Mucosa of descending colon (tissue), 3 donors: ENCODE data around the gene C7orf57. TPM values are rescaled to one million over a fixed set of nuclear protein-coding genes. Genes with fewer than 3 reads are reported as not detected.
A peak's percentile ranks its signal among the peaks of the same experiment; 100 is the strongest.

Source experiments
- ATAC-seq: fragments of 200-7000 bp; cut with Tn5 transposase; one replicate; pipeline ENCODE4 v1.9.1; 2020; ENCODE audit warnings: mild to moderate bottlenecking, moderate library complexity
- DNase-seq, 3 donors: peaks; one replicate each; pipeline ENCODE4 v3.0.0-alpha.2; 2020
- H3K36me3 ChIP-seq: fragments of 200-600 bp; one replicate; pipeline ENCODE4 v1.8.0; 2021; ENCODE audit warnings: low read depth, mild to moderate bottlenecking
- H3K4me1 ChIP-seq: fragments of 200-600 bp; one replicate; pipeline ENCODE4 v1.8.0; 2021; ENCODE audit warnings: low read depth, mild to moderate bottlenecking
- H3K4me3 ChIP-seq: fragments of 200-600 bp; one replicate; pipeline ENCODE4 v1.8.0; 2021; ENCODE audit warnings: mild to moderate bottlenecking
- H3K9me3 ChIP-seq: fragments of 200-600 bp; one replicate; pipeline ENCODE4 v1.8.0; 2021; ENCODE audit warnings: mild to moderate bottlenecking
- CTCF ChIP-seq: fragments of 200-600 bp; IDR thresholded peaks from one replicate; pipeline ENCODE4 v1.8.0; 2022; ENCODE audit warnings: antibody characterized with exemption, mild to moderate bottlenecking
- intact Hi-C, 2 donors: fragments of 100-400 bp; cut with DNase I in 1 of 2; cut with micrococcal nuclease in 1 of 2; formaldehyde crosslinking; loops; one replicate each; pipeline versions ENCODE4 v1.11.0 to v1.11.1; 2022; cut with DNase I, micrococcal nuclease
- total RNA-seq, 3 donors: library from RNA; stranded (reverse); fragmentation: NEBNext Ultra II Directional in 2 of 3; extraction: Animal tissue kit (Norgen Biotek cat#: 25700) in 2 of 3; gene quantifications; one replicate each; pipeline versions ENCODE4 v1.2.1 to v1.2.4, GENCODE V29; 2021 to 2023
- donor health status: DM: no; HTN: no; CAD: no; lungs with moderate emphysema.
- donor health status: DM: no; HTN: no; CAD: no.
- donor health status: DM: no; HTN: yes; CAD: no.

C7orf57 gene
- total RNA-seq, 3 donors from 2014 or later, result not detected

- Histone ChIP-seq H3K4me3 (no peak overlapping the region), H3K4me1 (no peaks in the 10 kb centered on the region), H3K36me3 (no peaks in the 10 kb centered on the region), H3K9me3 (no peaks in the 10 kb centered on the region)
- no peak for DNase-seq
- ATAC-seq, result no peak
- intact Hi-C loops, result no loop called here
- TF ChIP-seq CTCF, result no peak
Measured at GRCh38 chr7:48045195-48045765, 9.9 kb downstream of the C7orf57 start.

DNA sequence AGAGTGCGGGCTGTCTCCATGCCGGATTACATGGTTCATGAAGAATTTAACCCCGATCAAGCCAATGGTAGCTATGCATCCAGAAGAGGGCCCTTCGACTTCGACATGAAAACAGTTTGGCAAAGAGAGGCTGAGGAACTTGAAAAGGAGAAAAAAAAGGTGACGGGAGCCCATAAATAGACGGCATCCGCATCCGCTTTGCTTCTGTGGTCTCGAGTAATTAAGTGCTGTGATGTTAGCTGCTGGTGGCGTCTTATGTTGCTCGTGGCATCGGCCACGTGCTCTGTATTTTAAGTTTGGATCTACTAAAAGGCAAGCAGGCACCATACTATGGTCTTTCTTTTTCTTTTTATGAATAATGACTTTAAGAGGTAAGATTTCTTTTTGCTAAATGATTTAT, 11.1 kb downstream of the C7orf57 start:
- Histone ChIP-seq H3K36me3 (no peaks in the 10 kb centered on the region), H3K4me3 (no peak overlapping the region), H3K4me1 (no peaks in the 10 kb centered on the region), H3K9me3 (no peaks in the 10 kb centered on the region)
- ATAC-seq, result no peak
- no peak for TF ChIP-seq CTCF
- intact Hi-C loops, result no loop called here
- no peak for DNase-seq

DNA sequence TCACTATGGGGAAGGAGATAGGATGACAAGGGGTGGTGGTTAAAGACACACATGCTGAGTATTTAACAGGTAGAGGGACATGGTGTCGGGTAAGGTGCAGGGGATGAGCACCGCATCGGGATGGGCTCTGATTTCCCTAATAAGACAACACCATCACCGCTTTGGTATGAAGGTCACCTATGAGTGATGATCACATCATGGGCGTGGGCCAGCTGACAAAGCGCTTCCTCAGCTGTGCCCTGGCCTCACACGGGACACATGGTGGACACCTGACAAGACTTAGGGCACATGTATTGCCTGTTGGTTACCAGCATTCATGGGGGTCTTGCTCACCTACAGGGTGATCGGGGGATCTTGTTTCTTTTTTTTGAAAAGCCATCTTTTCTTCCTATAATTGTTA, 12.8 kb downstream of the C7orf57 start:
- intact Hi-C loops, result no loop called here
- DNase-seq (no peak), ATAC-seq (no peak)
- Histone ChIP-seq H3K4me1 (no peaks in the 10 kb centered on the region), H3K36me3 (no peaks in the 10 kb centered on the region), H3K9me3 (no peaks in the 10 kb centered on the region), H3K4me3 (no peak overlapping the region)
- no peak for TF ChIP-seq CTCF

- Histone ChIP-seq H3K4me3 (no peak overlapping the region), H3K9me3 (no peaks in the 10 kb centered on the region), H3K4me1 (no peaks in the 10 kb centered on the region), H3K36me3 (no peaks in the 10 kb centered on the region)
- no peak for TF ChIP-seq CTCF
- no peak for ATAC-seq
- intact Hi-C loops, result no loop called here
- no peak for DNase-seq
Measured at GRCh38 chr7:48049850-48050249, 14.5 kb downstream of the C7orf57 start.

- TF ChIP-seq CTCF, result no peak
- Histone ChIP-seq H3K9me3 (no peaks in the 10 kb centered on the region), H3K36me3 (no peaks in the 10 kb centered on the region), H3K4me1 (no peaks in the 10 kb centered on the region), H3K4me3 (no peak overlapping the region)
- ATAC-seq, result peak; percentile 27
- intact Hi-C loops, result no loop called here
- no peak for DNase-seq
Measured at GRCh38 chr7:48052748-48053147, 17.4 kb downstream of the C7orf57 start.

- Histone ChIP-seq H3K9me3 (no peaks in the 10 kb centered on the region), H3K4me3 (no peak overlapping the region), H3K36me3 (no peaks in the 10 kb centered on the region), H3K4me1 (no peaks in the 10 kb centered on the region)
- ATAC-seq (no peak), DNase-seq (no peak)
- intact Hi-C loops, result no loop called here
- no peak for TF ChIP-seq CTCF
Measured at GRCh38 chr7:48053736-48054135, 18.4 kb downstream of the C7orf57 start.
